GM18499 (cell line): Measurements from ENCODE around the gene VHLL.
"Not testable (repeated sequence)": the region's sequence is repeated elsewhere in the genome, so short reads cannot be mapped to it uniquely, and the experiment has no call there.

Experiments
- ATAC-seq: cut with Tn5 transposase; IDR thresholded peaks from one replicate; pipeline ENCODE4 v1.9.1; 2021; ENCODE audit warnings: moderate number of reproducible peaks; ENCODE audit not compliant: insufficient read depth, unreplicated experiment

The VHLL gene

GRCh38 chr1:156298852-156299357, at the start of gene VHLL:
TSS of gene VHLL (minus strand) at chr1:156299307. CDS start at chr1:156299189, 118 bp downstream.
- no peak for ATAC-seq

GRCh38 chr1:156347331-156347730, 48.2 kb upstream of the VHLL start:
- ATAC-seq, result no peak

- ATAC-seq, result no peak
Measured at GRCh38 chr1:156346636-156347035, 47.5 kb upstream of the VHLL start.

DNA sequence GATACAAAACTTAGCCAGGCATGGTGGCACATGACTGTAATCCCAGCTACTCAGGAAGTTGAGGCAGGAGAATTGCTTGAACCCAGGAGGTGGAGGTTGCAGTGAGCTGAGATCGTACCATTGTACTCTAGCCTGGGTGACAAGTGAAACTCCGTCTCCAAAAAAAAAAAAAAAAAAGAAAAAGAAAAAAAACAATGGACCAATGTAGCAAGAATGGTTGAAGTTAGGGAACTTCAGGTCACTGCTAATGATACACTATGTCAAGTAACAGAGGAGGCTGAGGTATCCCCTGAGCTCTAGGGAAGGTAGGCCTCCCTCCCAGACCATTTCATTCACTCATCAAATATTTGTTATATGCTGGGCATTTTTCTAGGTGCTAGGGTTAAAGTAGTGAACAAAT, 46.9 kb upstream of the VHLL start:
- not testable (repeated sequence) for ATAC-seq

DNA sequence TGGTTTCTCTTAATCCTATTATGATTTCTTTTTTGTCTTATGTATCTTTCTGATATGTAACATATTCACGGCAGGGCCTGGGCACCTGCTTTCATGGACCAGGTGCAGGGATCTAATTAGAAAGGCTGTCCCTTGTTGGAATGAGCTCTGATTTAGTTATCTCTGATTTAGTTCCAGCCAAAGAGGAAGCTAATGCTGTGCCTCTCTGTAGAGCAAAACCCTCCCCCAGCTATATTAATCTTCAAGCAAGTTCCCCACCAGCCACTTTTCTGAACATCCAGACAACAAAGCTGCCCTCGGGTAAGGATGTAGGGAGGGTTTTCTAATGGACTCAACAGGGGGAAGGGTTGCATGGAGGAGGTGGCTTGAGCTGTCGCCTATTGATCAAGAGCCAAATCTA, 45.3 kb upstream of the VHLL start:
- no peak for ATAC-seq

- no peak for ATAC-seq
Measured at GRCh38 chr1:156342166-156342955, 43.3 kb upstream of the VHLL start.

DNA sequence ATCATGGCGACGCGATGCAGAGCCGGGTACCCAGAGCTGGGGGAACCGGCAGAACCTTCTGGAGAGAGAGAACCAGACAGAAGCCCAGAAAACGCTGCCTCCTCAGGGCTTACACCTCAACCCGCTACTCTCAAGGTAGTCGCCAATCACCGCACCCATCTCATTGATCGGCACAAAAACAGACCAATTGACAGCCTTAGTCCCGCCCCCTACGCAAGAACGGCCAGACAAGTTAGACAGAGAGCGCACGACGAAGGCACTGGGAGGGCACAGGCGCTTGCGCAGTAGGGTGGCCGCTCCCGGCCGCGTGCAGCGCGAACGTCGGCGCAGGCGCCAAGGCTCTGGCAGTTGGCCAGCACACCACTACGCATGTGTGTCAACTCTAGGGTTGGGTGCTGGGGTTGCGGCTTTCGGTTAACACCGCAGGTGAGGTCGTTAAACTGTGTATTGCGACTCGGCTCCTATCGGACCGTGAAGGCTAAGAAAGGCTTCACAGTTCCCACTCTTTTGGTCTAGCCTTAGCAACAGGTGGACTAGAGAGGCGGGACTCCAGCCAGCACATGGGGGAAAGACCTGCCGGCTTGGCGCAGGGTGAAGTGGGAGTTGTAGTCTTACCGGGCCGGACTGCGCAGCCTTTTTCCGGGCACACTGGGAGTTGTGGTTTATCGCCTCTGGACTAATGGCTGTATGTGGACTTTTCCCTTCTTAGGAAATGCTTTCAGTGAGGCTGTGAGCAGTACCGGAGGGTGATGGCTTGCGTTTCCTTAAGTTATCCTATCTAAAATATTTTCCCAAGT, 39.3 kb upstream of the VHLL start, which contains the start of the genes CCT3 and TSACC:
TSS of gene CCT3 (minus strand) at position 113 of the 797 bp plus-strand sequence. CDS start at position 5, 108 bp downstream.
TSS of gene TSACC (plus strand) at position 347 of the 797 bp plus-strand sequence. CDS start 1,232 bp downstream, outside the sequence.
- peak; percentile 82 for ATAC-seq

DNA sequence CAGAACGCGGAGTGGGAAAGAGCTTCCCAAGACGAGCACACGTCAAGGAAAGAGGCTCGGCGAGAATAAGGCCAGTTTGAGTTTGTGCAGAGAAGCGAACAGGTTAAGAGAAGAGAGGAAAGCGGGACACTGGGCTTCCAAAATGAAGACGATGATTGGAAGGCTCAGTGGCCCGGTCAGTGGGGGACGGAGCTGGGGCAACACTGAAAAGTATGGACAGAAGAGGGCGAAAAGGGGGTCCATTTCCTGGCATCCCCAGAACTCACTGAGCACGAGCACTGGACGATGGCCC, 38.7 kb upstream of the VHLL start:
- no peak for ATAC-seq

- no peak for ATAC-seq
Measured at GRCh38 chr1:156337052-156337887, 38.2 kb upstream of the VHLL start.

DNA sequence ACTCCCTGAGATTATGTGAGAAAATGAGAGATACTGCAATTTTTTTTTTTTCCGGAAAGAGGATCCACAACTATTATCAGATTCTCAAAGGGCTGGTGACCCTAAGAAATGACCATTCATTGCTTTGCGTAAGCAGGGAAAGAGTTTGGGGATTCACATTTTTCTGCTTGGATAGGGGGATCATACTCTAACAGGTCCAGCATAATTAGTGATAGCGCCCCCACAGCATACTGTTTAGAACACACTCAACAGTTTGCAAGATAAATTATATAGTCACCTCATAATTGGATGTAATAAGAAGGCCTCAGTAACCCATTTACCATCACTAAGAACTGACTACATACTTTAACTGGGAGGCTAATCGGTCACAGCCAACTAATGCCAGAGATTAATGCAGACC, 37.1 kb upstream of the VHLL start:
- ATAC-seq, result no peak

- ATAC-seq, result not testable (repeated sequence)
Measured at GRCh38 chr1:156323179-156323578, 24.1 kb upstream of the VHLL start.

GRCh38 chr1:156320560-156320959, 21.5 kb upstream of the VHLL start:
- ATAC-seq, result no peak

GRCh38 chr1:156319664-156320063, 20.6 kb upstream of the VHLL start:
- ATAC-seq, result no peak

- no peak for ATAC-seq
Measured at GRCh38 chr1:156316909-156317308, 17.8 kb upstream of the VHLL start.

DNA sequence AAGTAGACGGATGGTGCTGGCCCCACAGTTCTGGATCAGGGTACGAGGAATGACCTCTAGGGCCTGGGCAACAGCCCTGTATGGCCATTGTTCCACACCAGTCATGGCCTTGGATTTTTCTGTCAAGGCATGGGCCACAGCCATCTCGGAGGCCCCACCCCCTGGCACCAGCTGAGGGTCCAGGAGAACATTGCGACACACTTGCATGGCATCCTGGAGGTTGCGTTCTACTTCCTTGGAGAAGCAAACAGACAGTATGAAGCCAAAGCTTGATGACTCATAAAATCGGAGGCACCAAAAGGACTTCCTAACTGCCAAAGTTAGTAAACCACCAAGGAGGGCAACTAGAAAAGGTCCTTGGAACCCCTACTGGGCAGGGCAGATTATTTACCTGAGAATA, 11.9 kb upstream of the VHLL start:
- ATAC-seq, result no peak

GRCh38 chr1:156308078-156308477, 9.0 kb upstream of the VHLL start:
- ATAC-seq, result no peak

- no peak for ATAC-seq
Measured at GRCh38 chr1:156305215-156305614, 6.1 kb upstream of the VHLL start.

DNA sequence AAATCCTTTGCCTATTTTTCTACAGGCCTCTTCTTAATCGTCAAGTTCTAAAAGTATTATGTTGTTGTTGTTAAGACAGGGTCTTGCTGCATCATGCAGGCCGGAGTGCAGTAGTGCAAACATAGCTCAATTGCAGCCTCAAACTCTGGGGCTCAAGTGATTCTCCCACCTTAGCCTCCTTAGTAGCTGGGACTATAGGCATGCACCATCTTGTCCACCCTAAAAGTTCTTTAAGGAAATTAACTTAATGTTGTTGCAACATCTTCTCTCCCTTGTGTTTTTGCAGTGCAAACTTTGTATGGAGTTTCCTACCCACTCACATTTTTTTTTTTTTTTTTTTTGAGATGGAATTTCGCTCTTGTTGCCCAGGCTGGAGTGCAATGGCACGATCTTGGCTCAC, 4.1 kb upstream of the VHLL start:
- no peak for ATAC-seq

- ATAC-seq, result no peak
Measured at GRCh38 chr1:156295391-156295947, 3.6 kb downstream of the VHLL start, which contains the start of gene GLMP. TSS of gene GLMP (minus strand) at chr1:156295679. CDS start at chr1:156295645, 34 bp downstream.

- ATAC-seq, result no peak
Measured at GRCh38 chr1:156293895-156294294, 5.2 kb downstream of the VHLL start.
